ENCODE data around the gene JADE2.

DNA sequence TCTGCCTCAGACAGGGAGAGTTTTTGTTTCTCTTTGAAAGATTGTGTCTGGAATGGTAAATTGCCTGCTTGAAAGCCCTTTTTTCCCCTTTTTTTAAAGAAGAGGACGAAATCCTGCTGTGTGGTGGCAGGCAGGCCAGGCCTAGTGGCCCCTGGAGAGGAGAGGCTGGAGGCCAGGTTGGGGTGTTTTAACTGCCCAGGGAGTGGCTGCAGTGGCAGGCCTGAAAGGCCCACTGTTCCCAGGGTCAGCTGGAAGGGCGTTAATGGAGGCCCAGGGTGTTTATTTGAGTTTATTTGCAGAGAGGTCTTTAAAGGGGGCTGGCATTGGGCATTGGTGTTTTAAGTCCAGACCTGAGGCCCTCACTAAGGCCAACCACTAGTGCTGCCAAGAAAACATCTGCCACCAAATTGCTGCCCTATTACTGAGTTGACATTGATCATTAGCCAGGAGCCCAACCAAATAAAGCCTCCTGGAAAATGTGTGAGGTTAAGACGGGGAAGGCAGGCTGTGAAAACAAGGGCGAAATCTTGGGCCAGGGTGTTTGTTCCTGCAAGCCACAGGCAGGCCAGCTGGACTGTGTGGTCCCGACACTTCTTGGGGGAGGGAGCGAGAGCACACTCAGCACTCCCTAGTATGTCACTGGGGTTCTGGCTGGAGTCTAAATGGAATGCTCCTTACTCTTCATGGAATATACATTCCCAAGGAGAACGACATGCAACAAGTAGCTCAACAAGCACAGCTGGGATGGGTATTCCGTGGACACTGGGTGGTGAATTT is 5.0 kb downstream of the JADE2 start:
- TF ChIP-seq, protein P1, sequence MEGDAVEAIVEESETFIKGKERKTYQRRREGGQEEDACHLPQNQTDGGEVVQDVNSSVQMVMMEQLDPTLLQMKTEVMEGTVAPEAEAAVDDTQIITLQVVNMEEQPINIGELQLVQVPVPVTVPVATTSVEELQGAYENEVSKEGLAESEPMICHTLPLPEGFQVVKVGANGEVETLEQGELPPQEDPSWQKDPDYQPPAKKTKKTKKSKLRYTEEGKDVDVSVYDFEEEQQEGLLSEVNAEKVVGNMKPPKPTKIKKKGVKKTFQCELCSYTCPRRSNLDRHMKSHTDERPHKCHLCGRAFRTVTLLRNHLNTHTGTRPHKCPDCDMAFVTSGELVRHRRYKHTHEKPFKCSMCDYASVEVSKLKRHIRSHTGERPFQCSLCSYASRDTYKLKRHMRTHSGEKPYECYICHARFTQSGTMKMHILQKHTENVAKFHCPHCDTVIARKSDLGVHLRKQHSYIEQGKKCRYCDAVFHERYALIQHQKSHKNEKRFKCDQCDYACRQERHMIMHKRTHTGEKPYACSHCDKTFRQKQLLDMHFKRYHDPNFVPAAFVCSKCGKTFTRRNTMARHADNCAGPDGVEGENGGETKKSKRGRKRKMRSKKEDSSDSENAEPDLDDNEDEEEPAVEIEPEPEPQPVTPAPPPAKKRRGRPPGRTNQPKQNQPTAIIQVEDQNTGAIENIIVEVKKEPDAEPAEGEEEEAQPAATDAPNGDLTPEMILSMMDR (IDR thresholded peaks at IDR 0.05), result no peak
- TF ChIP-seq POLR2AphosphoS5 (IDR thresholded peaks at IDR 0.05) (no peak), POLR2A (IDR thresholded peaks at IDR 0.05) (no peak)

Measured in gastroesophageal sphincter (tissue), 3 donors.